GM21360 (cell line): ENCODE data around the gene ITGBL1.
"Not testable (repeated sequence)": the region's sequence is repeated elsewhere in the genome, so short reads cannot be mapped to it uniquely, and the experiment has no call there.

Experiments used
- ATAC-seq: cut with Tn5 transposase; IDR thresholded peaks from one replicate; pipeline ENCODE4 v1.9.1; 2021; ENCODE audit warnings: mild to moderate bottlenecking, moderate library complexity; ENCODE audit not compliant: unreplicated experiment

The ITGBL1 gene

GRCh38 chr13:101511766-101512165 lies 59.3 kb downstream of the ITGBL1 start:
- ATAC-seq, result no peak

- no peak for ATAC-seq
Measured at GRCh38 chr13:101512650-101513049, 60.2 kb downstream of the ITGBL1 start.

- ATAC-seq, result no peak
Measured at GRCh38 chr13:101514100-101514499, 61.6 kb downstream of the ITGBL1 start.

GRCh38 chr13:101514695-101515275 lies 62.3 kb downstream of the ITGBL1 start:
- no peak for ATAC-seq

- ATAC-seq, result no peak
Measured at GRCh38 chr13:101515504-101515903, 63.0 kb downstream of the ITGBL1 start.

GRCh38 chr13:101516262-101516661 lies 63.8 kb downstream of the ITGBL1 start:
- ATAC-seq, result no peak

- peak; percentile 63 for ATAC-seq
Measured at GRCh38 chr13:101520672-101521071, 68.2 kb downstream of the ITGBL1 start.

GRCh38 chr13:101521371-101521770 lies 68.9 kb downstream of the ITGBL1 start:
- ATAC-seq, result no peak

GRCh38 chr13:101522607-101523006 lies 70.1 kb downstream of the ITGBL1 start:
- ATAC-seq, result no peak

- ATAC-seq, result no peak
Measured at GRCh38 chr13:101523154-101524131, 71.0 kb downstream of the ITGBL1 start.

GRCh38 chr13:101527130-101527529 lies 74.7 kb downstream of the ITGBL1 start:
- ATAC-seq, result no peak

- ATAC-seq, result peak; percentile 67
Measured at GRCh38 chr13:101529422-101529821, 76.9 kb downstream of the ITGBL1 start.

GRCh38 chr13:101530293-101530692 lies 77.8 kb downstream of the ITGBL1 start:
- ATAC-seq, result no peak

- ATAC-seq, result no peak
Measured at GRCh38 chr13:101535192-101535746, 82.8 kb downstream of the ITGBL1 start.

GRCh38 chr13:101536079-101536478 lies 83.6 kb downstream of the ITGBL1 start:
- ATAC-seq, result no peak

- ATAC-seq, result not testable (repeated sequence)
Measured at GRCh38 chr13:101544544-101544943, 92.1 kb downstream of the ITGBL1 start.

- no peak for ATAC-seq
Measured at GRCh38 chr13:101544979-101545378, 92.5 kb downstream of the ITGBL1 start.

GRCh38 chr13:101545521-101545920 lies 93.0 kb downstream of the ITGBL1 start:
- ATAC-seq, result no peak

GRCh38 chr13:101552286-101552685 lies 99.8 kb downstream of the ITGBL1 start:
- no peak for ATAC-seq

- no peak for ATAC-seq
Measured at GRCh38 chr13:101552786-101553185, 100.3 kb downstream of the ITGBL1 start.

- no peak for ATAC-seq
Measured at GRCh38 chr13:101554420-101555125, 102.1 kb downstream of the ITGBL1 start.
